ENCODE data around the gene ANKRD63.

ANKRD63 gene

GRCh38 chr15:40296561-40297230, 13.8 kb upstream of the ANKRD63 start:
- no peak for TF ChIP-seq CTCF (IDR thresholded peaks at IDR 0.05; ENCODE audit: low read depth, low read length)
- DNase-seq (ENCODE audit: low read depth in 2 of 2) = no peak
- H3K4me3 ChIP-seq (replicated peaks in 1 of 2; ENCODE audit: low read depth in 2 of 2, low read length in 2 of 2) = no peak overlapping the region

GRCh38 chr15:40295877-40296560, 13.2 kb upstream of the ANKRD63 start:
- H3K4me3 ChIP-seq (replicated peaks in 1 of 2; ENCODE audit: low read depth in 2 of 2, low read length in 2 of 2) = no peak overlapping the region
- no peak for TF ChIP-seq CTCF (IDR thresholded peaks at IDR 0.05; ENCODE audit: low read depth, low read length)
- DNase-seq (ENCODE audit: low read depth in 2 of 2) = peak in 1 of 2 donors; percentile 45

GRCh38 chr15:40295297-40295696, 12.4 kb upstream of the ANKRD63 start:
- no peak overlapping the region for H3K4me3 ChIP-seq (replicated peaks in 1 of 2; ENCODE audit: low read depth in 2 of 2, low read length in 2 of 2)
- DNase-seq (ENCODE audit: low read depth in 2 of 2) = no peak
- TF ChIP-seq CTCF (IDR thresholded peaks at IDR 0.05; ENCODE audit: low read depth, low read length) = no peak

GRCh38 chr15:40293905-40294895, 11.3 kb upstream of the ANKRD63 start:
- no peak overlapping the region for H3K4me3 ChIP-seq (replicated peaks in 1 of 2; ENCODE audit: low read depth in 2 of 2, low read length in 2 of 2)
- no peak for TF ChIP-seq CTCF (IDR thresholded peaks at IDR 0.05; ENCODE audit: low read depth, low read length)
- no peak for DNase-seq (ENCODE audit: low read depth in 2 of 2)

GRCh38 chr15:40293006-40293405, 10.1 kb upstream of the ANKRD63 start:
- no peak for TF ChIP-seq CTCF (IDR thresholded peaks at IDR 0.05; ENCODE audit: low read depth, low read length)
- no peak for DNase-seq (ENCODE audit: low read depth in 2 of 2)
- H3K4me3 ChIP-seq (replicated peaks in 1 of 2; ENCODE audit: low read depth in 2 of 2, low read length in 2 of 2) = no peak overlapping the region

- no peak for TF ChIP-seq CTCF (IDR thresholded peaks at IDR 0.05; ENCODE audit: low read depth, low read length)
- no peak for DNase-seq (ENCODE audit: low read depth in 2 of 2)
Observed at GRCh38 chr15:40292246-40292645, 9.4 kb upstream of the ANKRD63 start.

More at GRCh38 chr15:40292246-40292645, 9.4 kb upstream of the ANKRD63 start:
- H3K4me3 ChIP-seq (replicated peaks in 1 of 2; ENCODE audit: low read depth in 2 of 2, low read length in 2 of 2) = no peak overlapping the region

Data from cardiac fibroblast (primary cell).